ENCODE measurements around the gene TMEM120B.
A peak's percentile ranks its signal among the peaks of the same experiment; 100 is the strongest.

Gene TMEM120B

DNA sequence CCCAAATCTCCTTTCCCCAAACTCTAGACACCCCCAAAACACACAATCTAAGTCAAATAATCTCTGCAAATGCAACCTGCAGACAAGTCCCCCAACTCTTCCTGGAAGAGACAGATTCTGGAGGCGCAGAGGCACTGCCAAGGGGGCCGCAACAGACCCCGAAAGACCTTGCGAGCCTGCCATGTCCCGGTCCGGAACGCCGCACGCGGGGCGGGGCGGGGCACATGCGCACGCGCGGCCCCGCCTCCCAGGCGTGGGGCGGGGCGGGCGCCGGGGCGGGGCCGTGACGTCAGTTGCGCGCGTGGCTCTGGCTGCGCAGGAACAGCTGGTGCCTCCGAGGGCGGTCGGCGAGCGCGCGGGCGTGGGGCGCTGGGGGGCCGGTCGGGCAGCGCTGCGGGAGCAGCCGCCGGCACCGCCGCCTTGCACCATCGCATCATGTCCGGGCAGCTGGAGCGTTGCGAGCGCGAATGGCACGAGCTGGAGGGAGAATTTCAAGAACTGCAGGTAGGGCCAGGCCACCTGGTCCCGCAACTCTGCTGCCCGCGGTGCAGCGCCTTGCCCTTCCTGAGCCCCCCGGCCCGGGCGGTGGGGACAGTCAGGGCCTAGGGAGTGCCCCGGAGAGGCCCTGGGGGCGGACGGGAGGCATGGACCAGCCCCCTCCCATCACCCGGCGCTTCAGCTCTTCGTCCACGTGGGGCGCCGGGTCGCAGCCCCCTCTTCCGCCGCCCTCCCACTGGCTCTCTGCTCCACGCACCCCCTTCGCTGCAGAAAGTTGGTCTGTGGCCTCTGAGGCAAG, at the start of gene TMEM120B (continued):
- TF ChIP-seq ZNF302 (tag by site-specific recombination; IDR thresholded peaks at IDR 0.05; ENCODE audit: low read depth) (no peak), ZNF157 (tag by site-specific recombination; IDR thresholded peaks at IDR 0.05) (no peak), ZNF549 (tag by site-specific recombination; IDR thresholded peaks at IDR 0.05) (no peak), PBX3 (CRISPR knock-in tag; IDR thresholded peaks at IDR 0.05) (0 out of 2 replicates have a peak, but pooled peaks have one; percentile 67), ZNF394 (tag by site-specific recombination; IDR thresholded peaks at IDR 0.05; ENCODE audit: borderline replicate concordance) (no peak), ZFP37 (tag by site-specific recombination; IDR thresholded peaks at IDR 0.05) (no peak), ZNF580 (tag by site-specific recombination; IDR thresholded peaks at IDR 0.05) (no peak), ZNF555 (tag by site-specific recombination; conservative IDR thresholded peaks at IDR 0.05) (no peak), ZNF510 (tag by site-specific recombination; IDR thresholded peaks at IDR 0.05; ENCODE audit: insufficient replicate concordance) (no peak), ZNF488 (tag by site-specific recombination; IDR thresholded peaks at IDR 0.05) (no peak), ZNF223 (tag by site-specific recombination; IDR thresholded peaks at IDR 0.05) (no peak), ZNF585B (tag by site-specific recombination; IDR thresholded peaks at IDR 0.05) (no peak), ZNF645 (tag by site-specific recombination; IDR thresholded peaks at IDR 0.05) (no peak), ZBTB21 (tag by site-specific recombination; IDR thresholded peaks at IDR 0.05) (no peak), ZEB2 (tag by site-specific recombination; IDR thresholded peaks at IDR 0.05) (peak; percentile 10; the same call in 1 of the 2 replicates), EGR2 (tag by site-specific recombination; IDR thresholded peaks at IDR 0.05; ENCODE audit: low read depth) (peak; percentile 62), ZNF248 (tag by site-specific recombination; IDR thresholded peaks at IDR 0.05) (no peak), AEBP2 (tag by site-specific recombination; IDR thresholded peaks at IDR 0.05; ENCODE audit: borderline replicate concordance) (no peak), PATZ1 (tag by site-specific recombination; IDR thresholded peaks at IDR 0.05) (peak; percentile 82), ZNF114 (tag by site-specific recombination; IDR thresholded peaks at IDR 0.05) (no peak), ZSCAN23 (tag by site-specific recombination; IDR thresholded peaks at IDR 0.05) (no peak), ZNF354C (tag by site-specific recombination; IDR thresholded peaks at IDR 0.05; ENCODE audit: borderline replicate concordance, low read depth) (no peak), YY2 (tag by site-specific recombination; IDR thresholded peaks at IDR 0.05) (no peak)
- TF ChIP-seq, protein P1, sequence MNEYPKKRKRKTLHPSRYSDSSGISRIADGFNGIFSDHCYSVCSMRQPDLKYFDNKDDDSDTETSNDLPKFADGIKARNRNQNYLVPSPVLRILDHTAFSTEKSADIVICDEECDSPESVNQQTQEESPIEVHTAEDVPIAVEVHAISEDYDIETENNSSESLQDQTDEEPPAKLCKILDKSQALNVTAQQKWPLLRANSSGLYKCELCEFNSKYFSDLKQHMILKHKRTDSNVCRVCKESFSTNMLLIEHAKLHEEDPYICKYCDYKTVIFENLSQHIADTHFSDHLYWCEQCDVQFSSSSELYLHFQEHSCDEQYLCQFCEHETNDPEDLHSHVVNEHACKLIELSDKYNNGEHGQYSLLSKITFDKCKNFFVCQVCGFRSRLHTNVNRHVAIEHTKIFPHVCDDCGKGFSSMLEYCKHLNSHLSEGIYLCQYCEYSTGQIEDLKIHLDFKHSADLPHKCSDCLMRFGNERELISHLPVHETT (tag by site-specific recombination; IDR thresholded peaks at IDR 0.05), result 0 out of 2 replicates have a peak, but pooled peaks have one; percentile 27
- TF ChIP-seq, protein P2, sequence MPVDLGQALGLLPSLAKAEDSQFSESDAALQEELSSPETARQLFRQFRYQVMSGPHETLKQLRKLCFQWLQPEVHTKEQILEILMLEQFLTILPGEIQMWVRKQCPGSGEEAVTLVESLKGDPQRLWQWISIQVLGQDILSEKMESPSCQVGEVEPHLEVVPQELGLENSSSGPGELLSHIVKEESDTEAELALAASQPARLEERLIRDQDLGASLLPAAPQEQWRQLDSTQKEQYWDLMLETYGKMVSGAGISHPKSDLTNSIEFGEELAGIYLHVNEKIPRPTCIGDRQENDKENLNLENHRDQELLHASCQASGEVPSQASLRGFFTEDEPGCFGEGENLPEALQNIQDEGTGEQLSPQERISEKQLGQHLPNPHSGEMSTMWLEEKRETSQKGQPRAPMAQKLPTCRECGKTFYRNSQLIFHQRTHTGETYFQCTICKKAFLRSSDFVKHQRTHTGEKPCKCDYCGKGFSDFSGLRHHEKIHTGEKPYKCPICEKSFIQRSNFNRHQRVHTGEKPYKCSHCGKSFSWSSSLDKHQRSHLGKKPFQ (tag by site-specific recombination; IDR thresholded peaks at IDR 0.05), result no peak

Measured in HEK293 (cell line).